KMS-11 (cell line): ENCODE measurements around the gene ZFPL1.

Experiments used
- H2AFZ ChIP-seq: fragments of 200-600 bp; sonication (generic); 2 replicates; pipeline ENCODE4 v1.6.1; 2016; ENCODE audit warnings: antibody characterized with exemption, mixed run types, low read depth
- H3K27ac ChIP-seq: fragments of 200-600 bp; sonication (generic); 2 replicates; pipeline ENCODE4 v1.6.1; 2016; ENCODE audit warnings: mild to moderate bottlenecking, mixed run types
- H3K27me3 ChIP-seq: fragments of 200-600 bp; sonication (generic); 2 replicates; pipeline ENCODE4 v1.6.1; 2017; ENCODE audit warnings: mild to moderate bottlenecking, low read depth, mixed run types, moderate library complexity; ENCODE audit not compliant: insufficient read depth
- H3K36me3 ChIP-seq: fragments of 200-600 bp; sonication (generic); 2 replicates; pipeline ENCODE4 v1.6.1; 2017; ENCODE audit warnings: mild to moderate bottlenecking, mixed run types; ENCODE audit not compliant: insufficient read depth
- H3K4me1 ChIP-seq: fragments of 200-600 bp; sonication (generic); 2 replicates; pipeline ENCODE4 v1.6.1; 2016; ENCODE audit warnings: mild to moderate bottlenecking, low read depth, mixed run types; ENCODE audit not compliant: poor library complexity, severe bottlenecking
- H3K4me2 ChIP-seq: fragments of 200-600 bp; sonication (generic); 2 replicates; pipeline ENCODE4 v1.7.0; 2016; ENCODE audit warnings: mild to moderate bottlenecking, mixed run types
- H3K4me3 ChIP-seq: fragments of 200-600 bp; sonication (generic); IDR thresholded peaks from 2 replicates; pipeline ENCODE4 v1.6.1; 2017; ENCODE audit warnings: low read depth, low read length, mixed read lengths; ENCODE audit not compliant: insufficient read depth
- H3K79me2 ChIP-seq: fragments of 200-600 bp; sonication (generic); 2 replicates; pipeline ENCODE4 v1.6.1; 2016; ENCODE audit warnings: low read depth, mixed run types; ENCODE audit not compliant: insufficient read depth
- H3K9ac ChIP-seq: fragments of 200-600 bp; sonication (generic); 2 replicates; pipeline ENCODE4 v1.6.1; 2016; ENCODE audit warnings: mild to moderate bottlenecking, mixed run types
- H4K20me1 ChIP-seq: fragments of 200-600 bp; sonication (generic); 2 replicates; pipeline ENCODE4 v1.6.1; 2016; ENCODE audit warnings: mild to moderate bottlenecking, mixed run types; ENCODE audit not compliant: insufficient read depth
- CTCF ChIP-seq: fragments of 200-600 bp; sonication (generic); conservative IDR thresholded peaks from 2 replicates; pipeline ENCODE4 v1.6.1; 2017; ENCODE audit warnings: low read depth, mild to moderate bottlenecking, antibody characterized with exemption, low read length, moderate library complexity, mixed read lengths

Gene ZFPL1

DNA sequence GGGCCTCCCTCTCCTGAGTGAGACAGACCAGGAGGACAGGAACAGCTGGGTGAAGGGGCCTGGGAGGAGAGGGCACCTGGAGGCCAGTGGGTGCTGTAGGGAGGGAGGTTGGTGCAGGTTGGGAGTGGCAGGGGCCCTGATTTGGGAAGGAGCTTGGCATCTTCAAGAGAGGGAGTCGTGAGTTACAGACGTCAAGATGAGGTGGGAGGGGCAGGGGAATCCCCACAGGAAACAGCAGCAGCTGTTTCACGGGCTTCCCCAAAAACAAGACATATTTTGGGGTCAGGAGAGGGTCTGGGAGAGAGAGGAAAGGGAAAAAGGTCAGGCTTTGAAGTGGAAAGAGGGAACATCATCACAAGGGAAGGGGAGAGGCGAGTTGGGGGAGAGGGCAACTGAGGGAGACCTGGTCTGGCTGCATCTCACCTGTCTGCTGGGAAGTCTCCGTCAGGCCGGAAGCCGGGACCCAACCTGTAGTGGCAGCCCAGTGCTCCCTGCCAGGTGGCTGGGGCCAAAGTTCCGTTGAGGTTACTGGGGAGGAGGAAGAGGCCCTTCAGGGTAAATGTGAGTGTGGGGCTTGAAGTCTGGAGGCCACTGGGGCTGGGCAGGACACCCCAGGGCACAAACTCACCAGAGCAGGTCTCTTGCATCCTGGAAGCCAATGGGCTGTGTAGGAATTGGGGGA, 30.1 kb upstream of the ZFPL1 start:
- no peak overlapping the region for H3K27ac ChIP-seq
- no peak for TF ChIP-seq CTCF
- no peak overlapping the region for H2AFZ ChIP-seq
- no peaks in the 10 kb centered on the region for H3K27me3 ChIP-seq
- H3K4me1 ChIP-seq, result peaks cover 28% of the 10 kb centered on the region
- H3K4me2 ChIP-seq, result no peak overlapping the region
- H3K79me2 ChIP-seq, result no peaks in the 10 kb centered on the region
- H3K36me3 ChIP-seq, result no peaks in the 10 kb centered on the region
- no peak overlapping the region for H3K9ac ChIP-seq
- no peak overlapping the region for H3K4me3 ChIP-seq
- no peaks in the 10 kb centered on the region for H4K20me1 ChIP-seq

GRCh38 chr11:65055538-65055937, 28.5 kb upstream of the ZFPL1 start:
- no peaks in the 10 kb centered on the region for H3K27me3 ChIP-seq
- H3K27ac ChIP-seq, result no peak overlapping the region
- H3K4me2 ChIP-seq, result no peak overlapping the region
- H2AFZ ChIP-seq, result no peak overlapping the region
- H4K20me1 ChIP-seq, result no peaks in the 10 kb centered on the region
- no peaks in the 10 kb centered on the region for H3K79me2 ChIP-seq
- no peak overlapping the region for H3K9ac ChIP-seq
- H3K36me3 ChIP-seq, result no peaks in the 10 kb centered on the region
- TF ChIP-seq CTCF, result no peak
- no peak overlapping the region for H3K4me3 ChIP-seq
- peaks cover 32% of the 10 kb centered on the region for H3K4me1 ChIP-seq

- Histone ChIP-seq H4K20me1 (no peaks in the 10 kb centered on the region), H3K9ac (no peak overlapping the region), H3K27me3 (no peaks in the 10 kb centered on the region), H3K4me2 (no peak overlapping the region), H3K79me2 (no peaks in the 10 kb centered on the region), H3K27ac (no peak overlapping the region), H3K36me3 (no peaks in the 10 kb centered on the region), H2AFZ (no peak overlapping the region), H3K4me3 (no peak overlapping the region), H3K4me1 (peaks cover 20% of the 10 kb centered on the region)
- TF ChIP-seq CTCF, result no peak
Observed at GRCh38 chr11:65056999-65057398, 27.0 kb upstream of the ZFPL1 start.

DNA sequence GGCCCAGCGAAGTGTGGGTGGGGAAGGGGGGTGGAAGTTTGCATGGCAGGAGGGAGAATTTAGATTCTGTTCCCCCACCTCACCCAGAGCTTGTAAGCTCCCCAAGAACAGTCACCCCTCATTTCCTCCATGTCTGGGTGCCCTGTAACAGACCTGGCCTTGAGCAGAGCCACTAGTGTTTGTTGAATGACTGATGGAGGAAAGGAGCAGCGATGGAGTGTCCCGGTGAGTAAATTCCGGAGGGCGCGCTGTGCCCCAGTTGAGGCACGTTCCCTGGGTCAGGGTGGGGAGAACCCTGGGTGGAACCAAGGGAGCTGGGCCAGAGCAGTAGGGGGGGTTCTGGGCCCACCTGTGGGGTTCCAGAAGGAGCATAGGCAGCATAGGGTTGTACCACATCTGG, 26.5 kb upstream of the ZFPL1 start:
- Histone ChIP-seq H3K4me3 (no peak overlapping the region), H3K79me2 (no peaks in the 10 kb centered on the region), H4K20me1 (no peaks in the 10 kb centered on the region), H2AFZ (no peak overlapping the region), H3K9ac (no peak overlapping the region), H3K4me1 (peaks cover 20% of the 10 kb centered on the region), H3K4me2 (no peak overlapping the region), H3K36me3 (no peaks in the 10 kb centered on the region), H3K27me3 (no peaks in the 10 kb centered on the region), H3K27ac (no peak overlapping the region)
- TF ChIP-seq CTCF, result no peak
